C1 segment of cervical spinal cord (tissue), 14 donors: Measurements from ENCODE around the gene WFIKKN2.

Experiments
- DNase-seq, 14 donors: peaks; one replicate each; lab custom pipeline; 2025; lab: John Stamatoyannopoulos, UW

The WFIKKN2 gene

GRCh38 chr17:50834429-50835300 lies 721 bp upstream of the WFIKKN2 start:
- no peak for DNase-seq

GRCh38 chr17:50836826-50837225 lies 1.4 kb downstream of the WFIKKN2 start:
- DNase-seq: no peak

GRCh38 chr17:50837286-50837979 lies 2.0 kb downstream of the WFIKKN2 start:
- DNase-seq: peak in 1 of 14 donors; percentile 14

GRCh38 chr17:50837980-50838954 lies 2.9 kb downstream of the WFIKKN2 start:
- peak in 5 of 14 donors; percentile 10 to 63 (median 44) for DNase-seq

- DNase-seq: no peak
Measured at GRCh38 chr17:50839591-50840310, 4.4 kb downstream of the WFIKKN2 start.

GRCh38 chr17:50840311-50840851 lies 5.0 kb downstream of the WFIKKN2 start:
- no peak for DNase-seq

GRCh38 chr17:50841277-50841948 lies 6.0 kb downstream of the WFIKKN2 start:
- no peak for DNase-seq

GRCh38 chr17:50841949-50842354 lies 6.6 kb downstream of the WFIKKN2 start:
- DNase-seq: peak in 12 of 14 donors; percentile 22 to 80 (median 56)

GRCh38 chr17:50842506-50843149 lies 7.2 kb downstream of the WFIKKN2 start:
- DNase-seq: no peak

GRCh38 chr17:50843150-50843905 lies 7.9 kb downstream of the WFIKKN2 start:
- no peak for DNase-seq

- peak in 4 of 14 donors; percentile 11 to 51 (median 23) for DNase-seq
Measured at GRCh38 chr17:50844117-50844700, 8.8 kb downstream of the WFIKKN2 start.

- no peak for DNase-seq
Measured at GRCh38 chr17:50845240-50846147, 10.1 kb downstream of the WFIKKN2 start.

GRCh38 chr17:50847566-50847965 lies 12.2 kb downstream of the WFIKKN2 start:
- DNase-seq: no peak

GRCh38 chr17:50848039-50848438 lies 12.7 kb downstream of the WFIKKN2 start:
- DNase-seq: no peak

GRCh38 chr17:50848711-50849110 lies 13.3 kb downstream of the WFIKKN2 start:
- no peak for DNase-seq

- no peak for DNase-seq
Measured at GRCh38 chr17:50850640-50851039, 15.3 kb downstream of the WFIKKN2 start.

- DNase-seq: no peak
Measured at GRCh38 chr17:50853015-50853615, 17.7 kb downstream of the WFIKKN2 start.
